Measurements from ENCODE around the gene CLP1.

Gene CLP1

DNA sequence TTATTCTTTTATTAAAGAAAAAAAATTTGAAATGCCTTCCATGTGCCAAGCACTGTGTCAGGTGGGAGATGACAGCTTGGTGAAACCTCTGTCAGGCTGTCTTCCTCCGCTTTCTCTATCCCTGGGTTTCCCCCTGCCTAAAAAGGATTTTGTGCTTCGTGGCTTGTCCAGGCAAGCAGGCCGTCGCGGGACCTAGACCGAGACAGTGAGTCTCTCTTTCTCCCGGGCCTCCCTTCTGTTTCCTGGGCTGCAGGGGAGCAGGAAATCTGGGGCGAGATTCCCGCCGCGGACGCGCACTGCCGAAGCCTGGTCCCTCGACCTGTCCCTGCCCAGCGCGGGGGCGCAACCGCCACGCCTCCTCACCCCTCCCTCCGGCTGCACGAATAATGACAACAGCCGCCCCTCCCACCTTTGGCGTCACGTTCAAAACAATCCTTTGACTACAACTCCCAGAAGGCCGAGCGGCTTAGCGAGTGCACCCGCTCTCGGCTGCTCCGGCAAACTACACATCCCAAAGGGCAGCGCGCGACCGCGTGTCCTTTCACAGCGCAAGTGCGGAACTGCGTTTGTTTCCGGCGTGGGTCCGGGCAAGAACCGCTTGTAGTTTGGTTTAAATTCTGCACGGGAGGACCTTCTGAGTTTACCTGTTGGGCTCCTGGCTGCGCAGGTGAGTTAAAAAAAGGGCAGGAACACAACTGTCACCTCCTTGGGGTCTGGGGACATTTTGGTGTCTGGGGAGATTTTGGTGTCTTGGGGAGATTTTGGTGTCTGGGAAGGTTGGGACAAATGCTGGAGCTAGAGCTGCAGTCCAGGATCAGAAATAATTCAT is at the start of gene CLP1:
CLP1 (plus strand) TSS at position 569 of the 829 bp plus-strand sequence. CDS start 1,715 bp downstream, outside the sequence.
- peak within 1 kb of the TSS; percentile 95 to 99 for H3K27ac Mint-ChIP-seq
- DNase-seq: peak; percentile 95 to 98
- H3K27me3 Mint-ChIP-seq: no peaks in the 10 kb centered on the region
- peaks cover 53% of the 10 kb centered on the region for H3K4me1 Mint-ChIP-seq
- peak within 1 kb of the TSS; percentile 99 to 100 for H3K4me3 Mint-ChIP-seq
- peak; percentile 99 for ATAC-seq
- no peaks in the 10 kb centered on the region for H3K9me3 Mint-ChIP-seq

GRCh38 chr11:57610170-57610569 is 47.4 kb upstream of the CLP1 start:
- Mint-ChIP-seq H3K9me3 (no peaks in the 10 kb centered on the region), H3K4me3 (no peak overlapping the region), H3K27me3 (peaks cover 9% of the 10 kb centered on the region), H3K27ac (no peak overlapping the region), H3K4me1 (no peaks in the 10 kb centered on the region)
- DNase-seq: no peak
- ATAC-seq: no peak

DNA sequence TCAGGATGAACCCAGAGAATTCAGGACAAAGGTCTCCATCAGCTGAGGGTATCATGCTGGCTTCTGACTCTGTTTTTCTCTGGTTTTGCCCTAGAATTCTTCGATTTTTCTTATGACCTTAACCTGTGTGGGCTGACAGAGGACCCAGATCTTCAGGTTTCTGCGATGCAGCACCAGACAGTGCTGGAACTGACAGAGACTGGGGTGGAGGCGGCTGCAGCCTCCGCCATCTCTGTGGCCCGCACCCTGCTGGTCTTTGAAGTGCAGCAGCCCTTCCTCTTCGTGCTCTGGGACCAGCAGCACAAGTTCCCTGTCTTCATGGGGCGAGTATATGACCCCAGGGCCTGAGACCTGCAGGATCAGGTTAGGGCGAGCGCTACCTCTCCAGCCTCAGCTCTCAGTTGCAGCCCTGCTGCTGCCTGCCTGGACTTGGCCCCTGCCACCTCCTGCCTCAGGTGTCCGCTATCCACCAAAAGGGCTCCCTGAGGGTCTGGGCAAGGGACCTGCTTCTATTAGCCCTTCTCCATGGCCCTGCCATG is 43.3 kb upstream of the CLP1 start:
- ATAC-seq: no peak
- no peak for DNase-seq

GRCh38 chr11:57615308-57615707 is 42.3 kb upstream of the CLP1 start:
- Mint-ChIP-seq H3K27ac (no peak overlapping the region), H3K9me3 (peaks cover 0 to 7% of the 10 kb centered on the region in 2 donors), H3K4me3 (no peak overlapping the region), H3K27me3 (no peaks in the 10 kb centered on the region), H3K4me1 (no peaks in the 10 kb centered on the region)
- ATAC-seq: no peak
- no peak for DNase-seq

More for the DNA sequence above, 43.3 kb upstream of the CLP1 start:
- Mint-ChIP-seq H3K27me3 (no peaks in the 10 kb centered on the region), H3K4me1 (no peaks in the 10 kb centered on the region), H3K4me3 (no peak overlapping the region), H3K9me3 (peaks cover 0 to 5% of the 10 kb centered on the region in 2 donors), H3K27ac (no peak overlapping the region)

- H3K4me3 Mint-ChIP-seq: no peak overlapping the region
- no peaks in the 10 kb centered on the region for H3K4me1 Mint-ChIP-seq
- H3K27me3 Mint-ChIP-seq: no peaks in the 10 kb centered on the region
- H3K9me3 Mint-ChIP-seq: peaks cover 0 to 7% of the 10 kb centered on the region in 2 donors
- DNase-seq: no peak
- no peak for ATAC-seq
- no peak overlapping the region for H3K27ac Mint-ChIP-seq
These were observed 41.0 kb upstream of the CLP1 start for GRCh38 chr11:57616595-57616994.

- Mint-ChIP-seq H3K4me3 (no peak overlapping the region), H3K4me1 (no peaks in the 10 kb centered on the region), H3K27me3 (no peaks in the 10 kb centered on the region), H3K9me3 (peaks cover 0 to 7% of the 10 kb centered on the region in 2 donors), H3K27ac (no peak overlapping the region)
- DNase-seq (no peak), ATAC-seq (no peak)
These were observed 39.1 kb upstream of the CLP1 start for GRCh38 chr11:57618438-57618837.

DNA sequence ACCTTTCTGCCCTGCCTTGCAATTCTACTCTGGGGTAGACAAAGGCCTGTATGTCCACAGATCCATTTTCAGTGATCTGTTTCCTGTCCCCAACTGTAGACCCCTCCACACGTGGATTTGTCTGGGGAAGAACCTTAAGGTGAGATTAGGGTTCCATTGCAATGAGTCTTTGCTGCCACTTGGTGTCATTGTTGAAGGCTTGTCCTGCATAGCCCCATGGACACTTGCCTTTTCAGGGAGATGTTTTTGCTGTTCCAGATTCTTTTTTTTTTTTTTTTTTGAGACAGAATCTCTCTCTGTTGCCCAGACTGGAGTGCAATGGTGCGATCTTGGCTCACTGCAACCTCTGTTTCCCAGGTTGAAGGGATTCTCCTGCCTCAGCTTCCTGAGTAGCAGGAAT is 38.2 kb upstream of the CLP1 start:
- H3K27me3 Mint-ChIP-seq: no peaks in the 10 kb centered on the region
- ATAC-seq (no peak), DNase-seq (no peak)
- H3K4me3 Mint-ChIP-seq: no peak overlapping the region
- H3K27ac Mint-ChIP-seq: no peak overlapping the region
- no peaks in the 10 kb centered on the region for H3K4me1 Mint-ChIP-seq
- peaks cover 0 to 7% of the 10 kb centered on the region in 2 donors for H3K9me3 Mint-ChIP-seq

DNA sequence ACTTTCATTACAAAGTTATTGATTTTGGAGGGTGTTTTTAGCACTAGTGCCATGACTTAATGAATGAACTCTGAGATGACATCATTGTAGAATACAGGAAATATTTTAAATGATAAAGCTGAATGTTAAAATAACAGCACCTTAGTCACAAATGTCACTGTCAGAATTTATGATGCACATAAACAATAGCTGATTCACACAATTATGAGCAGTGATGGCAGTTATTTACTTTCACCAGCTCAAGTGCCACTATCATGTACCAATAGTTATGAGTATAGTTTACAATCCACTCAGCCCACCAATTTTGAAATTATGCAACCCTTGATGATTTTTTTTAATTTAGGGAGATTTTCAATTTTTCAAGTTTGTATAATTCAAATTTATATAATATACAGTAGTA is 37.1 kb upstream of the CLP1 start:
- Mint-ChIP-seq H3K4me3 (no peak overlapping the region), H3K27ac (no peak overlapping the region), H3K27me3 (no peaks in the 10 kb centered on the region), H3K4me1 (no peaks in the 10 kb centered on the region), H3K9me3 (peaks cover 0 to 7% of the 10 kb centered on the region in 2 donors)
- no peak for ATAC-seq
- DNase-seq: no peak

DNA sequence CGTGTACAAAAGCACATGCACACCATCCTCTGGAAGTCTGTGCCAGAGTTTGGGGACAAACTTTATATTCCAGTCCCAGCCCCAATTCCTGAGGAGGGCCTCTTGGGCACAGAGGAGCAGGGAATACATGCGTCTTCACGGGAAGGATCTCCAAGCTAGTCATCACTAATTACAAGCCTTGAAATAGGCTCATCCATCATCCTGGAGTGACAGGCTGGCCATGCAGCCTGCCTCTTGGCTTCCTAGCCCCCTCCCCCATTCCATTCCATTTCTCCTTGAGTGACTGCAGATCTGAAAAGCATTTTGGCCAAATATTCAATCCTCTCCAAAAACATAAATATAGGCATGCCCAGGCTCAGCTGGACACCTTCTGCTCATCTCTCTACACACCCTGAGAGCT is 35.3 kb upstream of the CLP1 start:
- Mint-ChIP-seq H3K27ac (no peak overlapping the region), H3K9me3 (peaks cover 0 to 7% of the 10 kb centered on the region in 2 donors), H3K4me3 (no peak overlapping the region), H3K27me3 (no peaks in the 10 kb centered on the region), H3K4me1 (no peaks in the 10 kb centered on the region)
- ATAC-seq (no peak), DNase-seq (no peak)

DNA sequence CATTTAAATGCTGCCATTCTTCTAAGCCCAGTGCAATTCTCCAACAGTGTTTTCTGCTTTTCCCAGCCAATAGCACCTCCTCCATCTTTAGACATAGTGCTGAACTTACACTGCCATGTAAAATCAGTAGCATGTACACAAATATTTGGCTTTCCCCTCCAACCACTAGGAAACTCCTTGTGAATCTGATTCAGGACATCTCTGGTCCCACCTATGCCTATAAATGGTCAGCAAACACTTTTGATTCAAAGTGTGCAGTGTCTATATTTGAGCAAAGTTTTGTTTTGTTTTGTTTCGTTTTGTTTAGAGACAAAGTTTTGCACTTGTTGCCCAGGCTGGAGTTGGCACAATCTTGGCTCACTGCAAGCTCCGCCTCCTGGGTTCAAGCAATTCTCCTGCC is 32.7 kb upstream of the CLP1 start:
- no peaks in the 10 kb centered on the region for H3K27me3 Mint-ChIP-seq
- no peak overlapping the region for H3K27ac Mint-ChIP-seq
- ATAC-seq (no peak), DNase-seq (no peak)
- no peak overlapping the region for H3K4me3 Mint-ChIP-seq
- no peaks in the 10 kb centered on the region for H3K9me3 Mint-ChIP-seq
- no peaks in the 10 kb centered on the region for H3K4me1 Mint-ChIP-seq

GRCh38 chr11:57626895-57627294 is 30.7 kb upstream of the CLP1 start:
- Mint-ChIP-seq H3K4me3 (no peak overlapping the region), H3K27me3 (peaks cover 10% of the 10 kb centered on the region), H3K4me1 (no peaks in the 10 kb centered on the region), H3K27ac (no peak overlapping the region), H3K9me3 (no peaks in the 10 kb centered on the region)
- DNase-seq: no peak
- ATAC-seq: no peak

- ATAC-seq: no peak
- Mint-ChIP-seq H3K4me1 (no peaks in the 10 kb centered on the region), H3K27me3 (peaks cover 26% of the 10 kb centered on the region), H3K4me3 (no peak overlapping the region), H3K27ac (no peak overlapping the region), H3K9me3 (no peaks in the 10 kb centered on the region)
- no peak for DNase-seq
These were observed 27.4 kb upstream of the CLP1 start for GRCh38 chr11:57630171-57630570.

DNA sequence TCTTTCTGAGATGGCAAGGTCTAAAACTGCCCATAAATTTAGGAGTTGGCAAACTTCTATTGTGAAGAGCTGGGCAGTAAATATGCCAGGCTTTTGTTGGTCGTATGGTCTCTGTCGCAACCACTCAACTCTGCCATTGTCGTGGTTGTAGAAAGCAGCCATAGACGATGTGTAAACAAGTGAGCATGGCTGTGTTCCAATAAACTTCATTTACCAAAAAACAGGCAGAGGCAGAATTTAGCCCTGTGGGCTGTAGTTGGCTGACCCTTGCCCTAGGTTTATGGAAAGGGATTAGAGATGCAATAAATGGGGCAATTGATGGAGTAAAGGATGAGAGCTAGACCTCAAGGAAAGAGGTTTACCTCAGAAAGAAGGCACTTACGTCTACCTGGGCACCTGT is 25.4 kb upstream of the CLP1 start:
- Mint-ChIP-seq H3K4me3 (no peak overlapping the region), H3K27me3 (peaks cover 28% of the 10 kb centered on the region), H3K27ac (no peak overlapping the region), H3K4me1 (no peaks in the 10 kb centered on the region), H3K9me3 (no peaks in the 10 kb centered on the region)
- DNase-seq (no peak), ATAC-seq (no peak)

DNA sequence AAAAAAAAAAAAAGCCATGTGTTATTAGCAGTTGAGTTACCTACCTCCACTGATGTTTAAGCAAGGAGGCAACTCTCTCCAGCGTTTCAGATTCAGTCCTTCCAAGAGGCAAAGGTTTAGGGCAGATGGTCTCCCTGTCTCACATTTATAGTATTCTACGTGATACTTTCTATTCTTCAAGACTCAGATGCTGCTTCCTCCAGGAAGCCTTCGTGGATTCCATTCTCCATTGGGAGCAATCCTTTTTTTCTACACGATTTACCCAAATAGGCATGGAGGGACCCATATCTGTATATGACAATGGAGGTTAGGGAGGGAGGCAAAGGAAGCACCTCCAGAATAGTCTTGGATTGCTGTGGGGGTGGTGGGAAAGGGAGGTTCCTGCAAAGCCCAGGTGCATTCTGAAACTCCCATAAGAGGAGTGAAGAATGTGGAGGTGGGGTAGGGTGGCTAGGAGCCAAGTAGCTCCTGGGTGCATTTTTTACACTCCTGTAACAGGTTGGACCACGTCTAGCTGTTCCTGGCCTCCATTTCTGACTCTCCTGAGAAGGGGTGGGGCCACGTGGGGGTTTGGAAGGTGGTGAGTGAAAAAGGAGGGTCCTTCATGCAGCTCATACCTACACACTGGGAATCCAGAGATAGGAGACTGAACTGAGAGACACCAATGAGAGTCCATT is 24.0 kb upstream of the CLP1 start:
- Mint-ChIP-seq H3K4me3 (no peak overlapping the region), H3K4me1 (peaks cover 10% of the 10 kb centered on the region), H3K9me3 (no peaks in the 10 kb centered on the region), H3K27ac (no peak overlapping the region), H3K27me3 (peaks cover 37% of the 10 kb centered on the region)
- DNase-seq (no peak), ATAC-seq (no peak)

- Mint-ChIP-seq H3K27ac (no peak overlapping the region), H3K27me3 (peaks cover 37% of the 10 kb centered on the region), H3K9me3 (no peaks in the 10 kb centered on the region), H3K4me3 (no peak overlapping the region), H3K4me1 (peaks cover 17% of the 10 kb centered on the region)
- ATAC-seq (no peak), DNase-seq (no peak)
These were observed 23.3 kb upstream of the CLP1 start for GRCh38 chr11:57634311-57634710.

DNA sequence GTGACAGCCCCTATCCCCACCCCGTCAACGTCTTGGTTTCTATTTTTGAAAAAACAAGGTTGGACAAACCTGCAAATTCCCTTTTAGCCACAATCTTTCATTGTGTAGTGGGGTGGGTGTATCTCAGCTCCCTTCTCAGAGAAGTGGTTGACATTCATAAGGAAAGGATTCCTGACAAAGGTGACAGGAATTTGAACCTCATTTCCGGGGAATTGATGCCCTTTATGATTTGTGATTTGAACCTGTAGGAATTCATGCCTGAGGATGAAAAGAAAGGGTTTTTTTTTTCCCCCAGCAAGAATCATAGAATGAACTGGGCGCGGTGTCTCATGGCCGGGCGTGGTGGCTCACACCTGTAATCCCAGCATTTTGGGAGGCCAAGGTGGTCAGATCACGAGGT is 22.3 kb upstream of the CLP1 start:
- Mint-ChIP-seq H3K4me1 (peaks cover 26% of the 10 kb centered on the region), H3K9me3 (no peaks in the 10 kb centered on the region), H3K27ac (no peak overlapping the region), H3K27me3 (peaks cover 39% of the 10 kb centered on the region), H3K4me3 (no peak overlapping the region)
- ATAC-seq (no peak), DNase-seq (no peak)

All from stimulated activated naive CD8-positive, alpha-beta T cell treated with anti-CD3 and anti-CD28 coated beads, Interleukin-15, amount 100 ng/mL, for 72 hours (primary cell).